Activated T-helper 2 cell treated with anti-CD3 and anti-CD28 coated beads, Interferon-gamma antibody, Interleukin-2, Interleukin-4, amounts not matched to agents 10 μg/mL and 5 μg/mL and 100 μg/mL, durations not matched to agents 14 hours and 24 hours and 36 hours (primary cell): Measurements from ENCODE around the gene GPR156. TPM values are rescaled to one million over a fixed set of nuclear protein-coding genes. Genes with fewer than 3 reads are reported as not detected.

Experiments
- DNase-seq: peaks from one replicate; pipeline ENCODE4 v3.0.0; 2021; ENCODE audit warnings: low spot score
- H3K27ac Mint-ChIP-seq: one replicate; pipeline ENCODE4 v1.8.0; 2021; ENCODE audit warnings: mixed read lengths
- H3K27me3 Mint-ChIP-seq: one replicate; pipeline ENCODE4 v1.8.0; 2021; ENCODE audit warnings: low read depth, mixed read lengths
- H3K36me3 Mint-ChIP-seq: one replicate; pipeline ENCODE4 v1.8.0; 2021; ENCODE audit warnings: low read depth, mixed read lengths
- H3K4me1 Mint-ChIP-seq: one replicate; pipeline ENCODE4 v1.8.0; 2021; ENCODE audit warnings: low read depth, mixed read lengths
- H3K4me3 Mint-ChIP-seq: one replicate; pipeline ENCODE4 v1.8.0; 2021; ENCODE audit warnings: low read depth, mild to moderate bottlenecking, moderate library complexity, mixed read lengths
- H3K9me3 Mint-ChIP-seq: one replicate; pipeline ENCODE4 v1.8.0; 2021; ENCODE audit warnings: mixed read lengths
- intact Hi-C: fragments of 100-400 bp; cut with micrococcal nuclease; formaldehyde crosslinking; loops from one replicate; pipeline ENCODE4 v1.15.1; 2023
- total RNA-seq: library from RNA; stranded (reverse); gene quantifications from 2 replicates; pipeline ENCODE4 v1.2.3, GENCODE V29; 2022

GPR156 gene
- total RNA-seq, 1 donor from 2014 or later = not detected

GRCh38 chr3:120177707-120178306, 107.2 kb downstream of the GPR156 start:
- Mint-ChIP-seq H3K9me3 (no peaks in the 10 kb centered on the region), H3K27ac (no peak overlapping the region), H3K4me1 (no peaks in the 10 kb centered on the region), H3K4me3 (no peak overlapping the region), H3K36me3 (no peaks in the 10 kb centered on the region), H3K27me3 (peaks cover 13% of the 10 kb centered on the region)
- intact Hi-C loops = no loop called here
- DNase-seq = no peak

GRCh38 chr3:120177151-120177550, 107.9 kb downstream of the GPR156 start:
- Mint-ChIP-seq H3K27ac (no peak overlapping the region), H3K36me3 (no peaks in the 10 kb centered on the region), H3K27me3 (peaks cover 13% of the 10 kb centered on the region), H3K4me1 (no peaks in the 10 kb centered on the region), H3K9me3 (no peaks in the 10 kb centered on the region), H3K4me3 (no peak overlapping the region)
- DNase-seq = no peak
- intact Hi-C loops = no loop called here

- H3K36me3 Mint-ChIP-seq = no peaks in the 10 kb centered on the region
- no peak overlapping the region for H3K4me3 Mint-ChIP-seq
- H3K27ac Mint-ChIP-seq = no peak overlapping the region
- DNase-seq = no peak
- intact Hi-C loops = no loop called here
- H3K27me3 Mint-ChIP-seq = peaks cover 10% of the 10 kb centered on the region
- H3K9me3 Mint-ChIP-seq = no peaks in the 10 kb centered on the region
- no peaks in the 10 kb centered on the region for H3K4me1 Mint-ChIP-seq
Observed at GRCh38 chr3:120174811-120175539, 110.0 kb downstream of the GPR156 start.

GRCh38 chr3:120173056-120173675, 111.9 kb downstream of the GPR156 start:
- no peak overlapping the region for H3K4me3 Mint-ChIP-seq
- no peak for DNase-seq
- no peaks in the 10 kb centered on the region for H3K36me3 Mint-ChIP-seq
- peaks cover 7% of the 10 kb centered on the region for H3K27me3 Mint-ChIP-seq
- H3K4me1 Mint-ChIP-seq = no peaks in the 10 kb centered on the region
- no peaks in the 10 kb centered on the region for H3K9me3 Mint-ChIP-seq
- intact Hi-C loops = no loop called here
- H3K27ac Mint-ChIP-seq = no peak overlapping the region

- no peak for DNase-seq
- Mint-ChIP-seq H3K27ac (no peak overlapping the region), H3K4me3 (no peak overlapping the region), H3K4me1 (no peaks in the 10 kb centered on the region), H3K36me3 (no peaks in the 10 kb centered on the region), H3K9me3 (no peaks in the 10 kb centered on the region), H3K27me3 (peaks cover 3% of the 10 kb centered on the region)
- intact Hi-C loops = no loop called here
Observed at GRCh38 chr3:120172070-120172469, 113.0 kb downstream of the GPR156 start.

GRCh38 chr3:120171134-120171873, 113.7 kb downstream of the GPR156 start:
- H3K27ac Mint-ChIP-seq = no peak overlapping the region
- no peak overlapping the region for H3K4me3 Mint-ChIP-seq
- H3K4me1 Mint-ChIP-seq = no peaks in the 10 kb centered on the region
- no peaks in the 10 kb centered on the region for H3K36me3 Mint-ChIP-seq
- H3K9me3 Mint-ChIP-seq = no peaks in the 10 kb centered on the region
- DNase-seq = no peak
- intact Hi-C loops = no loop called here
- peaks cover 3% of the 10 kb centered on the region for H3K27me3 Mint-ChIP-seq

- H3K36me3 Mint-ChIP-seq = no peaks in the 10 kb centered on the region
- no peaks in the 10 kb centered on the region for H3K27me3 Mint-ChIP-seq
- DNase-seq = no peak
- no peaks in the 10 kb centered on the region for H3K4me1 Mint-ChIP-seq
- no peak overlapping the region for H3K4me3 Mint-ChIP-seq
- intact Hi-C loops = no loop called here
- no peak overlapping the region for H3K27ac Mint-ChIP-seq
- no peaks in the 10 kb centered on the region for H3K9me3 Mint-ChIP-seq
Observed at GRCh38 chr3:120170223-120170622, 114.8 kb downstream of the GPR156 start.

GRCh38 chr3:120169407-120169806, 115.6 kb downstream of the GPR156 start:
- Mint-ChIP-seq H3K27me3 (peaks cover 2% of the 10 kb centered on the region), H3K27ac (no peak overlapping the region), H3K9me3 (no peaks in the 10 kb centered on the region), H3K36me3 (no peaks in the 10 kb centered on the region), H3K4me1 (no peaks in the 10 kb centered on the region), H3K4me3 (no peak overlapping the region)
- intact Hi-C loops = no loop called here
- no peak for DNase-seq

GRCh38 chr3:120168611-120169010, 116.4 kb downstream of the GPR156 start:
- Mint-ChIP-seq H3K4me3 (no peak overlapping the region), H3K27me3 (peaks cover 2% of the 10 kb centered on the region), H3K4me1 (no peaks in the 10 kb centered on the region), H3K36me3 (no peaks in the 10 kb centered on the region), H3K27ac (no peak overlapping the region), H3K9me3 (no peaks in the 10 kb centered on the region)
- DNase-seq = no peak
- intact Hi-C loops = no loop called here

DNA sequence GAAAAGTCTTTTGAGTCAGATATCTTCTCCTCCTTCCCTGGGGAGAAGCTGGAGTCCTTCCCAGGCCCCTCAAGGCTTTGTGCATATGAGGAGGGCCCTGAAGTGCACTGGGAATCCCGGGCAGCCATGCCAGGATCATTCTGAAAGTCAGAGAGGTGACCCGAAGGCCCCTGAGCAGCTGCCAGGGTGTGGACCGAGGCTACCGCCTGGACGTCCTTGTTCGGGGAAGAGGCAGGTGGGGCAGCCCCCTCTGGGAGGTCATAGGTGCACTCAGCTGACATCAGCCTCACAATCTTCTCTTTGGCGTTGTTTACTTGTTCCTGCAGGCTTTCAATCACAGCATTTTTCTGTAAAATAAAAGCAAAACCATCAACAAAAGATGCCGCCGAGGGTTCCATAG, 117.0 kb downstream of the GPR156 start:
- Mint-ChIP-seq H3K4me1 (no peaks in the 10 kb centered on the region), H3K27ac (no peak overlapping the region), H3K27me3 (peaks cover 6% of the 10 kb centered on the region), H3K9me3 (no peaks in the 10 kb centered on the region), H3K4me3 (no peak overlapping the region), H3K36me3 (no peaks in the 10 kb centered on the region)
- no peak for DNase-seq
- intact Hi-C loops = no loop called here

- intact Hi-C loops = no loop called here
- Mint-ChIP-seq H3K36me3 (no peaks in the 10 kb centered on the region), H3K27me3 (peaks cover 6% of the 10 kb centered on the region), H3K27ac (no peak overlapping the region), H3K9me3 (no peaks in the 10 kb centered on the region), H3K4me1 (no peaks in the 10 kb centered on the region), H3K4me3 (no peak overlapping the region)
- DNase-seq = no peak
Observed at GRCh38 chr3:120167488-120167887, 117.5 kb downstream of the GPR156 start.

- H3K9me3 Mint-ChIP-seq = no peaks in the 10 kb centered on the region
- no peaks in the 10 kb centered on the region for H3K36me3 Mint-ChIP-seq
- no peak for DNase-seq
- intact Hi-C loops = no loop called here
- no peak overlapping the region for H3K27ac Mint-ChIP-seq
- no peaks in the 10 kb centered on the region for H3K4me1 Mint-ChIP-seq
- peaks cover 13% of the 10 kb centered on the region for H3K27me3 Mint-ChIP-seq
- H3K4me3 Mint-ChIP-seq = no peak overlapping the region
Observed at GRCh38 chr3:120163816-120164215, 121.2 kb downstream of the GPR156 start.

DNA sequence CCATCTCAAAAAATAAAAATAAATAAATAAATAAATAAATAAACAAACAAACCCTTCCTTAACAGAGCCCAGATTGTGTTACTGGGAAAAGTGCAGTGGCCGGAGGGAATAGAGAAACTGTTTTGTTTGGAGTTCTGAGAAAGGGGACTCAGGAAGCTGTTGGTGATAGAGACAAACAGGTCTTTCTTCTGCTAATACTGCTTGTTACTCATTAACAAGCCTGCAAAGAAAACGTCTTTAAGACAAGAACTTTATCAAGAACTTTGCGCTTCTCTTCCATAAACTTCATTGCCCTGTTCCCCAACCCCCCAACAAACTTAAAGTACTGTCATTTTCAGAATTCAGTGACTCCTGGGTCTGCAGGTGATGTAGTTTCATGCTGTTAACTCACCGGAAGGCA, 122.0 kb downstream of the GPR156 start:
- no peak overlapping the region for H3K27ac Mint-ChIP-seq
- intact Hi-C loops = no loop called here
- no peaks in the 10 kb centered on the region for H3K9me3 Mint-ChIP-seq
- peaks cover 13% of the 10 kb centered on the region for H3K27me3 Mint-ChIP-seq
- no peak overlapping the region for H3K4me3 Mint-ChIP-seq
- H3K36me3 Mint-ChIP-seq = no peaks in the 10 kb centered on the region
- no peak for DNase-seq
- H3K4me1 Mint-ChIP-seq = no peaks in the 10 kb centered on the region
